GM13977 (cell line): Measurements from ENCODE around the gene ZNF320.
"Not testable (repeated sequence)": the region's sequence is repeated elsewhere in the genome, so short reads cannot be mapped to it uniquely, and the experiment has no call there.

Experiments used
- DNase-seq: peaks from one replicate; pipeline ENCODE4 v3.0.0; 2012; ENCODE audit warnings: low spot score
- in situ Hi-C: fragments of 300-500 bp; cut with MboI; formaldehyde crosslinking; loops from one replicate; pipeline ENCODE4 v1.12.0; 2022; ENCODE audit warnings: low sequenced_read_pairs, low pct_unique_long_range_greater_than_20kb, mixed read lengths, inconsistent platforms; ENCODE audit not compliant: unreplicated experiment
- TF ChIP-seq, protein P1 (sequence below): IDR thresholded peaks from 2 replicates; pipeline ENCODE4 v1.5.1; 2012; ENCODE audit warnings: mild to moderate bottlenecking, control low read depth; ENCODE audit not compliant: insufficient read depth; ENCODE audit errors: extremely low read depth, missing control alignments

Gene ZNF320

DNA sequence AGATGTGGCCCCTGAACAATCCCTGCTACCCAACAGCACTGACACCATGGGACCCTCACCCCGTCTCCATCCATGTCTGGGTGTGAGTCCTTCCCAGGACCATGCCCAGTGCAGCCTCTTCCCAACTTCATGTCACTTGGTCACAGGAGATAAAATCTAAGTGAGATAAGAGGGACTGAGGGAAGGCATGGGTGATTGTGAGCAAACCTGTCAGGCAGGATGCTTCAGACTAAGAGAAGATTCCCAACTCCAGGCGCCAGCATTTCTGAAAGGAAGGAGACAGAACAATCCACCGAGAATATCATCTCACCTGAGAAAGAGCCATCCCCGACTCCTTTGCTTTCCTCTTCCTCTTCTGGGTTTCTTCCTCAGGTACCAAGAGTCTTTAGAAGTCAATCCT is 7.5 kb downstream of the ZNF320 start:
- in situ Hi-C loops = no loop called here
- TF ChIP-seq, protein P1, sequence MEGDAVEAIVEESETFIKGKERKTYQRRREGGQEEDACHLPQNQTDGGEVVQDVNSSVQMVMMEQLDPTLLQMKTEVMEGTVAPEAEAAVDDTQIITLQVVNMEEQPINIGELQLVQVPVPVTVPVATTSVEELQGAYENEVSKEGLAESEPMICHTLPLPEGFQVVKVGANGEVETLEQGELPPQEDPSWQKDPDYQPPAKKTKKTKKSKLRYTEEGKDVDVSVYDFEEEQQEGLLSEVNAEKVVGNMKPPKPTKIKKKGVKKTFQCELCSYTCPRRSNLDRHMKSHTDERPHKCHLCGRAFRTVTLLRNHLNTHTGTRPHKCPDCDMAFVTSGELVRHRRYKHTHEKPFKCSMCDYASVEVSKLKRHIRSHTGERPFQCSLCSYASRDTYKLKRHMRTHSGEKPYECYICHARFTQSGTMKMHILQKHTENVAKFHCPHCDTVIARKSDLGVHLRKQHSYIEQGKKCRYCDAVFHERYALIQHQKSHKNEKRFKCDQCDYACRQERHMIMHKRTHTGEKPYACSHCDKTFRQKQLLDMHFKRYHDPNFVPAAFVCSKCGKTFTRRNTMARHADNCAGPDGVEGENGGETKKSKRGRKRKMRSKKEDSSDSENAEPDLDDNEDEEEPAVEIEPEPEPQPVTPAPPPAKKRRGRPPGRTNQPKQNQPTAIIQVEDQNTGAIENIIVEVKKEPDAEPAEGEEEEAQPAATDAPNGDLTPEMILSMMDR = no peak
- no peak for DNase-seq

- TF ChIP-seq, protein P1 = no peak
- DNase-seq = no peak
- in situ Hi-C loops = no loop called here
Measured at GRCh38 chr19:52889076-52889475, 8.4 kb downstream of the ZNF320 start.

DNA sequence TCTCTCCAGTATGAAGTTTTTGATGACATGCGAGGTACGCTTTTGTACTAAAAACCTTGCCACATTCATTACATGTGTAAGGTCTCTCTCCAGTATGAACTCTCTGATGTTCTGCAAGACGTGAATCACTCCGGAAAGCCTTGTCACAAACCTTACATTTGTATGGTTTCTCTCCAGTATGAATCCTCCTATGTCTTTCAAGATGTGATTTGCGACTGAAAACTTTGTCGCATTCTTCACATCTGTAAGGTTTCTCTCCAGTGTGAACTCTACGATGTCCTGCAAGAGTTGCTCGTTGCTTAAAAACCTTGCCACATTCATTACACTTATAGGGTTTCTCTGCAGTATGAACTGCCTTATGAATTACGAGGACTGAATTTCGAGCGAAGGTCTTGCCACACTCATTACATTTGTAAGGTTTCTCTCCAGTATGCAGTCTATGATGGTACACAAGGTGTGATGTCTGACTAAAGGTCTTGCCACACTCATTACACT is 16.5 kb downstream of the ZNF320 start:
- DNase-seq = no peak
- TF ChIP-seq, protein P1 = no peak
- in situ Hi-C loops = no loop called here

DNA sequence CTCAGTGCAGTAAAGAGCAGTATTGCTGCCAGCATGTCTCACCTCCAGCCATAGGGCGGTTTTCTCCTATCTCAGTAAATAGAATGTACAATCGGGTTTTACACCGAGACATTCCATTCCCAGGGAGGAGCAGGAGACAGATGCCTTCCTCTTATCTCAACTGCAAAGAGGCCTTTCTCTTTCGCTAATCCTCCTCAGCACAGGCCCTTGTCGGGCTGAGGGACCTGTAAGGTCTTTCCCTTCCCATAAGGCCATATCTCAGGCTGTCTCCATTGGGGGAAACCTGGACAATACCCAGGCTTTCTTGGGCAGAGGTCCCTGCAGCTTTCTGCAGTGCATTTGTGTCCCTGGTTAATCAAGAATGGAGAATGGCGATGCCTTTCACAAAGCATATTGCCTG is 24.4 kb downstream of the ZNF320 start:
- DNase-seq, in situ Hi-C loops: not testable (repeated sequence)

DNA sequence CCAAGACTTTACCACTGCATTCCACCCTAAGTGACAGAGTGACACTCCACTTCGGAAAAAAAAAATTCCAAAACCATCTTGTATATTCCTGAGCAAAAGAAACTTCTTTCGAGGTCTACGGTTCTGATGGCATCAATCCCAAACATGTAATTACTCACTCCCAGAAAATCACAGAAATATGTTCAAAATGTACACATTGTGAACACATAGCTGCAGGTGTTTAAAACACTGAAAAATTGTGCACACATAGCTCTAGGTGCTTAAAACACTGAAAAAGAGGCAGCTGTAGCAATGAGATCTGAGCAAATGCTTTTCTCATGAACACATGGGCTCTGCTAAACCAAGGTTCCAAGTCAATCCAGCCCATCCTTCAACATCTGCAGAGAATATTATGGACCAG is 26.0 kb downstream of the ZNF320 start:
- in situ Hi-C loops = no loop called here
- no peak for DNase-seq
- TF ChIP-seq, protein P1 = no peak

DNA sequence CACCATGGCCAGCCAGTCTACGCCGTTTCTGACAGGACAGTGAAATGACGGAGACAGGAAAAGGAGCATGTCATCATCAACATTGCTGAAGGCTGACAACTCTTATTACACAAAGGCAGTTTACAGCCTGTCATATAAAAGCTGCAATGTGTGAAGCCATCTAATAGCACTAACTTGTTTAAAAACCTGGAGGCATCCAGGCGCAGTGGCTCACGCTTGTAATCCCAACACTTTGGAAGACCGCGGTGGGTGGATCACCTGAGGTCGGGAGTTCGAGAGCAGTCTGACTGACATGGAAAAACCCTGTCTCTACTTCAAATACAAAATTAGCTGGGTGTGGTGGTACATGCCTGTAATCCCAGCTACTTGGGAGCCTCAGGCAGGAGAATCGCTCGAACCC is 29.4 kb downstream of the ZNF320 start:
- DNase-seq, in situ Hi-C loops: not testable (repeated sequence)

DNA sequence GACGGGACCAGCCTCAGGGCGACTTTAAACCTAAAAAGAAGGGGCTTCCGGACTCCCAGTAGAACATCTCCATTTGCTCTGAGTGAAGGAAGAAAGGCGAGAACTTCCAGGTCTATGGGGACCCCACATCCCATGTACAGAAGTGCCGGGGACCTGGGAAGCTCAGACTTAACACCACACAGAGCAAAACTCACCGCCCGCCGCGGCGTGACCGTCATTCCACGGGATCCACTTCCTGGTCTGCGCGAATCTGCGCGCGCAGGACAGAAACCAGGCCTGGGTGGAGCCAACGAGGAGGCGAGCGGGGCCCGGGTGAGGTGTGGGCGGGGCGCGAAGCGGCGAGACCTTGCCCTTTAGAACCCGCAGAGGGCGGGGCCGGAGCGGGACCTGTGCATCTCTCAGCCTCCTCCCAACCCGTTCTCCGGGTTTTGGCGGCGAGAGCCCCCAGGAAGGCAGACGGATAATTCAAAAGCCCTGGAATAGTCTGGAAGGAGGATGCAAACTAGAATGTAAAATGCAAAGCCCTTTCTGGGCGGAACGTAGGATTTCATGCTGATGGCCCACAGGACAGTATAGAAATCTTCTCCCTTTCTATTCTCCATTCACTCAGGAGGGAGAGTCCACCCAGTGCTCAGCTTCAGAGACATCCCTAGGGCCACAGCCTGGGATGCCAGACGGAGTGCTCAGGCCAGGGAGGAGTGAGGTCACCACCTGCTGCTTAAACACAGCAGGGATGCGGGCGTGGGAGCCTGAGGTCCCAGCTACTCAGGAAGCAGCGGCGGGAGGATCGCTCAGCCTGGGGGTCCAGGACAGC is 39.9 kb downstream of the ZNF320 start, which contains the start of gene ZNF468:
ZNF468 (minus strand) TSS at position 242 of the 814 bp plus-strand sequence. CDS start 3,347 bp downstream, outside the sequence.
- DNase-seq = peak; percentile 65
- in situ Hi-C loops = loop anchor here (10.0 kb wide), 1 partner anchor 87 kb away; no protein-coding TSS in a partner anchor

- DNase-seq = peak; percentile 12
- in situ Hi-C loops = loop anchor here (10.0 kb wide), 1 partner anchor 88 kb away; no protein-coding TSS in a partner anchor
Measured at GRCh38 chr19:52856540-52857377, 40.7 kb downstream of the ZNF320 start.
